Activated T-helper 1 cell treated with anti-CD3 and anti-CD28 coated beads, Interleukin-12 subunit alpha, Interleukin-12 subunit beta, Interleukin-2, Interleukin-4 antibody, amounts not matched to agents 30 ng/mL and 10 ng/mL and 1 ng/mL, durations not matched to agents 14 hours and 24 hours and 36 hours (primary cell): Measurements from ENCODE around the gene SPC24. TPM values are rescaled to one million over a fixed set of nuclear protein-coding genes. Genes with fewer than 3 reads are reported as not detected.
"Not testable (repeated sequence)": the region's sequence is repeated elsewhere in the genome, so short reads cannot be mapped to it uniquely, and the experiment has no call there.

Source experiments
- DNase-seq: peaks from one replicate; pipeline ENCODE4 v3.0.0; 2021; ENCODE audit warnings: low spot score
- H3K27ac Mint-ChIP-seq: one replicate; pipeline ENCODE4 v1.8.0; 2021; ENCODE audit warnings: mild to moderate bottlenecking, mixed read lengths
- H3K27me3 Mint-ChIP-seq: one replicate; pipeline ENCODE4 v1.8.0; 2022; ENCODE audit warnings: mild to moderate bottlenecking, moderate library complexity, mixed read lengths; ENCODE audit not compliant: insufficient read depth
- H3K36me3 Mint-ChIP-seq: one replicate; pipeline ENCODE4 v1.8.0; 2021; ENCODE audit warnings: low read depth, mixed read lengths
- H3K4me1 Mint-ChIP-seq: one replicate; pipeline ENCODE4 v1.8.0; 2021; ENCODE audit warnings: low read depth, mixed read lengths
- H3K4me3 Mint-ChIP-seq: one replicate; pipeline ENCODE4 v1.8.0; 2021; ENCODE audit warnings: mild to moderate bottlenecking, moderate library complexity, mixed read lengths
- H3K9me3 Mint-ChIP-seq: one replicate; pipeline ENCODE4 v1.8.0; 2021; ENCODE audit warnings: mixed read lengths
- intact Hi-C: fragments of 100-400 bp; cut with micrococcal nuclease; formaldehyde crosslinking; loops from one replicate; pipeline ENCODE4 v1.15.1; 2024
- total RNA-seq: library from RNA; stranded (reverse); gene quantifications from 2 replicates; pipeline ENCODE4 v1.2.3, GENCODE V29; 2022

Gene SPC24
- total RNA-seq, 1 donor from 2014 or later: 30.3 TPM

- intact Hi-C loops: no loop called here
- H3K27me3 Mint-ChIP-seq: no peaks in the 10 kb centered on the region
- H3K9me3 Mint-ChIP-seq: no peaks in the 10 kb centered on the region
- no peak overlapping the region for H3K4me3 Mint-ChIP-seq
- DNase-seq: no peak
- no peak overlapping the region for H3K27ac Mint-ChIP-seq
- H3K4me1 Mint-ChIP-seq: no peaks in the 10 kb centered on the region
- H3K36me3 Mint-ChIP-seq: no peaks in the 10 kb centered on the region
These were observed 13.0 kb upstream of the SPC24 start for GRCh38 chr19:11168568-11168967.

GRCh38 chr19:11166281-11167142 lies 10.9 kb upstream of the SPC24 start:
- intact Hi-C loops: no loop called here
- Mint-ChIP-seq H3K36me3 (no peaks in the 10 kb centered on the region), H3K27me3 (no peaks in the 10 kb centered on the region), H3K9me3 (no peaks in the 10 kb centered on the region), H3K27ac (no peak overlapping the region), H3K4me1 (no peaks in the 10 kb centered on the region), H3K4me3 (no peak overlapping the region)
- DNase-seq: no peak

GRCh38 chr19:11165486-11166030 lies 10.0 kb upstream of the SPC24 start:
- DNase-seq: no peak
- Mint-ChIP-seq H3K9me3 (no peaks in the 10 kb centered on the region), H3K27me3 (no peaks in the 10 kb centered on the region), H3K27ac (no peak overlapping the region), H3K4me1 (no peaks in the 10 kb centered on the region), H3K4me3 (no peak overlapping the region), H3K36me3 (no peaks in the 10 kb centered on the region)
- intact Hi-C loops: no loop called here

GRCh38 chr19:11164879-11165406 lies 9.4 kb upstream of the SPC24 start:
- intact Hi-C loops: no loop called here
- Mint-ChIP-seq H3K27ac (no peak overlapping the region), H3K27me3 (no peaks in the 10 kb centered on the region), H3K4me3 (no peak overlapping the region), H3K4me1 (no peaks in the 10 kb centered on the region), H3K36me3 (no peaks in the 10 kb centered on the region), H3K9me3 (no peaks in the 10 kb centered on the region)
- no peak for DNase-seq

GRCh38 chr19:11164296-11164695 lies 8.7 kb upstream of the SPC24 start:
- Mint-ChIP-seq H3K27me3 (no peaks in the 10 kb centered on the region), H3K9me3 (no peaks in the 10 kb centered on the region), H3K36me3 (no peaks in the 10 kb centered on the region), H3K27ac (no peak overlapping the region), H3K4me1 (no peaks in the 10 kb centered on the region), H3K4me3 (no peak overlapping the region)
- intact Hi-C loops: no loop called here
- DNase-seq: no peak

- DNase-seq, H3K9me3 Mint-ChIP-seq, H3K4me1 Mint-ChIP-seq, H3K27me3 Mint-ChIP-seq, H3K4me3 Mint-ChIP-seq, H3K36me3 Mint-ChIP-seq, H3K27ac Mint-ChIP-seq, intact Hi-C loops: not testable (repeated sequence)
These were observed 4.8 kb upstream of the SPC24 start for GRCh38 chr19:11160440-11160768.

GRCh38 chr19:11159598-11160439 lies 4.2 kb upstream of the SPC24 start:
- DNase-seq: no peak
- Mint-ChIP-seq H3K27me3 (no peaks in the 10 kb centered on the region), H3K9me3 (no peaks in the 10 kb centered on the region), H3K27ac (no peak overlapping the region), H3K36me3 (no peaks in the 10 kb centered on the region), H3K4me1 (no peaks in the 10 kb centered on the region), H3K4me3 (no peak overlapping the region)
- intact Hi-C loops: loop anchor here (5.0 kb wide), 1 partner anchor 37 kb away; the partner anchor contains the start of gene KANK2

- Mint-ChIP-seq H3K9me3 (no peaks in the 10 kb centered on the region), H3K27ac (peak overlapping the region; percentile 55), H3K27me3 (no peaks in the 10 kb centered on the region), H3K36me3 (peaks cover 7% of the 10 kb centered on the region), H3K4me3 (peak overlapping the region; percentile 84), H3K4me1 (peaks cover 7% of the 10 kb centered on the region)
- no peak for DNase-seq
- intact Hi-C loops: loop anchor here (1.0 to 5.0 kb wide), 7 partner anchors 16 to 351 kb away; partner anchors contain the start of genes CCDC159, KANK2, LDLR and ODAD3
These were observed 917 bp downstream of the SPC24 start for GRCh38 chr19:11154683-11155047.

GRCh38 chr19:11152318-11153062 lies 3.1 kb downstream of the SPC24 start:
- peaks cover 7% of the 10 kb centered on the region for H3K4me1 Mint-ChIP-seq
- no peak for DNase-seq
- H3K9me3 Mint-ChIP-seq: no peaks in the 10 kb centered on the region
- H3K27ac Mint-ChIP-seq: no peak overlapping the region
- H3K27me3 Mint-ChIP-seq: no peaks in the 10 kb centered on the region
- H3K36me3 Mint-ChIP-seq: peaks cover 20% of the 10 kb centered on the region
- H3K4me3 Mint-ChIP-seq: peak overlapping the region; percentile 45
- intact Hi-C loops: no loop called here

- Mint-ChIP-seq H3K36me3 (peaks cover 23% of the 10 kb centered on the region), H3K27me3 (no peaks in the 10 kb centered on the region), H3K4me1 (peaks cover 7% of the 10 kb centered on the region), H3K4me3 (no peak overlapping the region), H3K27ac (no peak overlapping the region), H3K9me3 (no peaks in the 10 kb centered on the region)
- intact Hi-C loops: no loop called here
- no peak for DNase-seq
These were observed 4.4 kb downstream of the SPC24 start for GRCh38 chr19:11151181-11151580.

- H3K36me3 Mint-ChIP-seq: peaks cover 35% of the 10 kb centered on the region
- intact Hi-C loops: no loop called here
- no peaks in the 10 kb centered on the region for H3K27me3 Mint-ChIP-seq
- no peak overlapping the region for H3K27ac Mint-ChIP-seq
- no peaks in the 10 kb centered on the region for H3K4me1 Mint-ChIP-seq
- H3K9me3 Mint-ChIP-seq: no peaks in the 10 kb centered on the region
- DNase-seq: no peak
- H3K4me3 Mint-ChIP-seq: no peak overlapping the region
These were observed 7.6 kb downstream of the SPC24 start for GRCh38 chr19:11148001-11148400.

- Mint-ChIP-seq H3K36me3 (peaks cover 28% of the 10 kb centered on the region), H3K9me3 (no peaks in the 10 kb centered on the region), H3K4me3 (no peak overlapping the region), H3K27me3 (no peaks in the 10 kb centered on the region), H3K4me1 (no peaks in the 10 kb centered on the region), H3K27ac (no peak overlapping the region)
- DNase-seq: no peak
- intact Hi-C loops: no loop called here
These were observed 10.1 kb downstream of the SPC24 start for GRCh38 chr19:11145536-11145924.
